ENCODE data around the gene TLL2. TPM values are rescaled to one million over a fixed set of nuclear protein-coding genes. Genes with fewer than 3 reads are reported as not detected.

TLL2 gene
- total and polyA plus RNA-seq, 2 of the 4 experiments (the other 2 are of a cell fraction) = under 0.01 to 0.05 TPM

DNA sequence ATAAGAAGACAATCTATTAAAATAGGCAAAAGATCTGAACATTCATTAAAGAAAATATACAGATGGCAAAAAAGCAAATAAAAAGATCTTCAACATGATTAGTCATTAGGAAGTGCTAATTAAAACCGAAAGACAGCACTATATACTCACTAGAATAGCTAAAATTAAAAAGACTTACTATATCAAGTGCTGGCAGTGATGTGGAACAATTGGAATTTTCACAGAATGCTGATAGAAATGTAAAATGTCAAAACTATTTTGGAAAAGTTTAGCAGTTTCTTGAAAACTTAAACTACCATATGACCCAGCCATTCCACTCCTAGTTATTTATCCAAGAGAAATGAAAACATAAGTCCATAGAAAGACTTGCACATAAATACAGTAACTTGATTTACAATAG is 25.0 kb upstream of the TLL2 start:
- Histone ChIP-seq H3K36me3 (ENCODE audit: control insufficient read depth, insufficient read depth, low read length) (peaks cover 12% of the 10 kb centered on the region), H3K9ac (ENCODE audit: low read depth, low read length) (no peak overlapping the region), H4K20me1 (ENCODE audit: insufficient read depth, low read length) (peaks cover 7% of the 10 kb centered on the region; the same call in 1 of the 2 replicates), H4K91ac (ENCODE audit: insufficient read depth, low read depth, low read length) (no peak overlapping the region), H3K9me3 (ENCODE audit: control insufficient read depth, insufficient read depth, low read length) (no peaks in the 10 kb centered on the region), H3K18ac (ENCODE audit: low read depth, low read length) (no peak overlapping the region), H3K56ac (ENCODE audit: extremely low read depth, insufficient read depth, low read length) (no peak overlapping the region), H3K14ac (replicated peaks; ENCODE audit: low read depth, low read length) (no peak overlapping the region), H2BK20ac (ENCODE audit: low read depth, low read length) (no peak overlapping the region), H3K79me1 (ENCODE audit: low read depth in 1 of 2, low read length in 2 of 2) (peaks cover 21 to 30% of the 10 kb centered on the region in 2 experiments), H3K4me3 (ENCODE audit: insufficient read depth, low read depth, low read length) (no peak overlapping the region), H3K4me1 (ENCODE audit: control insufficient read depth, insufficient read depth, low read length) (no peaks in the 10 kb centered on the region), H2AK9ac (replicated peaks; ENCODE audit: low read depth, low read length, poor library complexity) (no peak overlapping the region), H3K27me3 (ENCODE audit: control insufficient read depth, insufficient read depth, low read length) (no peaks in the 10 kb centered on the region), H2AK5ac (ENCODE audit: low read depth, low read length) (no peak overlapping the region), H4K5ac (ENCODE audit: low read depth, low read length) (no peak overlapping the region), H3K23ac (ENCODE audit: low read depth, low read length) (no peak overlapping the region), H3K27ac (ENCODE audit: insufficient read depth, low read length) (no peak overlapping the region), H2BK120ac (ENCODE audit: low read depth, low read length) (no peak overlapping the region), H3K9me1 (ENCODE audit: insufficient read depth, low read length) (no peaks in the 10 kb centered on the region; the same call in 1 of the 2 replicates), H2AFZ (replicated peaks; ENCODE audit: low read length, poor library complexity) (no peak overlapping the region), H2BK5ac (ENCODE audit: low read depth, low read length, poor library complexity, severe bottlenecking) (no peak overlapping the region), H3K4ac (ENCODE audit: low read depth, low read length) (no peak overlapping the region), H2BK15ac (ENCODE audit: low read depth, low read length) (no peak overlapping the region), H4K8ac (ENCODE audit: low read depth in 2 of 2, low read length in 2 of 2) (no peak overlapping the region), H3K4me2 (ENCODE audit: low read depth, low read length) (no peak overlapping the region)
- ChIA-PET POLR2A (ENCODE audit: unreplicated experiment) (no interaction called here), CTCF (interaction anchor here (1.0 kb wide), 1 partner anchor 13 kb away, joined by 3 read pairs; no protein-coding TSS in a partner anchor)
- ATAC-seq (ENCODE audit: low read depth) = no peak
- DNase-seq = no peak
- in situ Hi-C loops (cut with MboI; ENCODE audit: low sequenced_read_pairs) (no loop called here), intact Hi-C loops (cut with micrococcal nuclease) (no loop called here), dilution Hi-C loops (cut with HindIII; ENCODE audit: low sequenced_read_pairs, unreplicated experiment) (no loop called here)
- TF ChIP-seq FOS (IDR thresholded peaks at IDR 0.05; ENCODE audit: low read depth, low read length) (no peak), BHLHE40 (IDR thresholded peaks at IDR 0.05; ENCODE audit: low read depth, low read length) (no peak), RAD21 (IDR thresholded peaks at IDR 0.05; ENCODE audit: low read length) (no peak), MAZ (IDR thresholded peaks at IDR 0.05; ENCODE audit: borderline replicate concordance, low read depth, low read length) (no peak), MAFK (IDR thresholded peaks at IDR 0.05; ENCODE audit: low read depth, low read length) (no peak), RCOR1 (IDR thresholded peaks at IDR 0.05; ENCODE audit: insufficient replicate concordance, low read length) (no peak), NFE2L2 (IDR thresholded peaks at IDR 0.05; ENCODE audit: low read depth, low read length) (no peak), USF2 (IDR thresholded peaks at IDR 0.05; ENCODE audit: low read depth, low read length) (no peak), MXI1 (IDR thresholded peaks at IDR 0.05; ENCODE audit: borderline replicate concordance, low read depth, low read length) (no peak), CTCF (conservative IDR thresholded peaks at IDR 0.05; ENCODE audit: low read depth, low read length) (no peak), POLR2A (IDR thresholded peaks at IDR 0.05; ENCODE audit: low read depth, low read length) (no peak), CEBPB (IDR thresholded peaks at IDR 0.05; ENCODE audit: low read depth, low read length) (no peak), SMC3 (IDR thresholded peaks at IDR 0.05; ENCODE audit: low read depth, low read length) (no peak), CHD1 (IDR thresholded peaks at IDR 0.05; ENCODE audit: low read depth, low read length) (no peak), RFX5 (IDR thresholded peaks at IDR 0.05; ENCODE audit: low read depth, low read length) (no peak)
- TF ChIP-seq, protein P1, sequence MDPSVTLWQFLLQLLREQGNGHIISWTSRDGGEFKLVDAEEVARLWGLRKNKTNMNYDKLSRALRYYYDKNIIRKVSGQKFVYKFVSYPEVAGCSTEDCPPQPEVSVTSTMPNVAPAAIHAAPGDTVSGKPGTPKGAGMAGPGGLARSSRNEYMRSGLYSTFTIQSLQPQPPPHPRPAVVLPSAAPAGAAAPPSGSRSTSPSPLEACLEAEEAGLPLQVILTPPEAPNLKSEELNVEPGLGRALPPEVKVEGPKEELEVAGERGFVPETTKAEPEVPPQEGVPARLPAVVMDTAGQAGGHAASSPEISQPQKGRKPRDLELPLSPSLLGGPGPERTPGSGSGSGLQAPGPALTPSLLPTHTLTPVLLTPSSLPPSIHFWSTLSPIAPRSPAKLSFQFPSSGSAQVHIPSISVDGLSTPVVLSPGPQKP (IDR thresholded peaks at IDR 0.05; ENCODE audit: borderline replicate concordance, low read depth, low read length) = no peak
- no TSS peak for BruUV-seq (replicated peaks)
- no CpG with 5 or more reads among the region's 1 CpG for WGBS, 2 experiments (ENCODE audit: extremely low coverage in 2 of 2, insufficient read length in 1 of 2)
